ENCODE data around the gene PBRM1.

DNA sequence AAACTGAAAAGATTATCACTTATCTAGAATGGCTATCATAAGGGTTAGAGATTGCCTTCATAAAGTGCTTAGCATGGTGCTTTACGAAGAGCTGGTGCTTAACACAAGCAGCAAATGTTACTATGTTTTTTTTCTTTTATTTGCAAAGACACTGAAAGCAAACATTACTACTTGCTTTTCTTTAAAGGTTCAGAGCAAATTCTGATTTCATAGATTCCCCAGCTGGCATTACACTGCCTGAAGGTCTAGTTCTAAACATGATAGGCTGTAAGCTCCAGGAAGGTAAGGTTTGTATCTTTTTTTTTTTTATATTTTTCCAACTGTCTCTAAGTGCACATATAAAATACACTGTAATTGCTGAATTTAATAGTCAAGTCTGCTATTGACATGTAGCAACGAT is 77.4 kb downstream of the PBRM1 start:
- TF ChIP-seq, protein P1, sequence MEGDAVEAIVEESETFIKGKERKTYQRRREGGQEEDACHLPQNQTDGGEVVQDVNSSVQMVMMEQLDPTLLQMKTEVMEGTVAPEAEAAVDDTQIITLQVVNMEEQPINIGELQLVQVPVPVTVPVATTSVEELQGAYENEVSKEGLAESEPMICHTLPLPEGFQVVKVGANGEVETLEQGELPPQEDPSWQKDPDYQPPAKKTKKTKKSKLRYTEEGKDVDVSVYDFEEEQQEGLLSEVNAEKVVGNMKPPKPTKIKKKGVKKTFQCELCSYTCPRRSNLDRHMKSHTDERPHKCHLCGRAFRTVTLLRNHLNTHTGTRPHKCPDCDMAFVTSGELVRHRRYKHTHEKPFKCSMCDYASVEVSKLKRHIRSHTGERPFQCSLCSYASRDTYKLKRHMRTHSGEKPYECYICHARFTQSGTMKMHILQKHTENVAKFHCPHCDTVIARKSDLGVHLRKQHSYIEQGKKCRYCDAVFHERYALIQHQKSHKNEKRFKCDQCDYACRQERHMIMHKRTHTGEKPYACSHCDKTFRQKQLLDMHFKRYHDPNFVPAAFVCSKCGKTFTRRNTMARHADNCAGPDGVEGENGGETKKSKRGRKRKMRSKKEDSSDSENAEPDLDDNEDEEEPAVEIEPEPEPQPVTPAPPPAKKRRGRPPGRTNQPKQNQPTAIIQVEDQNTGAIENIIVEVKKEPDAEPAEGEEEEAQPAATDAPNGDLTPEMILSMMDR (conservative IDR thresholded peaks at IDR 0.05), result no peak
- TF ChIP-seq EZH2 (IDR thresholded peaks at IDR 0.05; ENCODE audit: low read depth), result no peak
